HepG2 (cell line): ENCODE results near the gene BAIAP2L2. TPM values are rescaled to one million over a fixed set of nuclear protein-coding genes. Genes with fewer than 3 reads are reported as not detected.

Source experiments
- ATAC-seq: fragments of 200-7000 bp; cut with Tn5 transposase; 3 replicates; pipeline ENCODE4 v1.9.1; 2020; ENCODE audit warnings: mild to moderate bottlenecking, moderate library complexity
- BruUV-seq: library from RNA; stranded (reverse); fragments of 400-500 nt; replicated peaks from 2 replicates; lab custom pipeline; 2021; lab: Mats Ljungman, UMichigan
- CTCF ChIA-PET: fragments of 300-600 bp; formaldehyde crosslinking; extraction: SDS; loops from one replicate; lab custom pipeline; 2021; ENCODE audit warnings: low total read pairs, inconsistent platforms, low intra/inter-chr PET ratio; lab: Yijun Ruan, JAX
- POLR2A ChIA-PET: fragments of 350-600 bp; sonication (Branson Sonifier 250); formaldehyde crosslinking; loops from one replicate; lab custom pipeline; 2020; ENCODE audit warnings: antibody characterized with exemption, inconsistent platforms; lab: Yijun Ruan, JAX
- DNase-seq: peaks from one replicate; pipeline ENCODE4 v3.0.0-alpha.2; 2015; ENCODE audit warnings: low spot score
- FAIRE-seq: peaks from 3 replicates; lab custom pipeline; 2011; peaks lifted over from hg19 to GRCh38; lab: Jason Lieb, UNC
- H2AFZ ChIP-seq: one replicate; pipeline ENCODE4 v1.6.1; 2011; ENCODE audit warnings: low read length, inconsistent platforms
- H3K27ac ChIP-seq: fragments of 300-600 bp; 3 replicates; pipeline ENCODE4 v1.8.0; 2011; ENCODE audit warnings: mixed run types, mild to moderate bottlenecking, mixed read lengths, low read length, inconsistent platforms; ENCODE audit not compliant: insufficient read depth; ENCODE audit errors: extremely low read length
- H3K27me3 ChIP-seq, 2 experiments: fragments of 200-600 bp in 1 of 2; 2 replicates in 1 of 2; 3 replicates in 1 of 2; pipeline versions ENCODE4 v1.6.0 to v1.8.0; 2011; ENCODE audit warnings: low read length in 2 of 2, mild to moderate bottlenecking in 2 of 2, moderate library complexity in 2 of 2, inconsistent platforms in 1 of 2; ENCODE audit not compliant: insufficient read depth in 2 of 2, control insufficient read depth in 1 of 2
- H3K36me3 ChIP-seq, 2 experiments: fragments of 200-600 bp in 1 of 2; replicated peaks in 1 of 2; 2 replicates in 1 of 2; 3 replicates in 1 of 2; pipeline versions ENCODE4 v1.5.1 to v1.8.0; 2011; ENCODE audit warnings: low read length in 2 of 2, inconsistent platforms in 1 of 2; ENCODE audit not compliant: insufficient read depth in 2 of 2, control insufficient read depth in 1 of 2
- H3K4me1 ChIP-seq: 2 replicates; pipeline ENCODE4 v1.5.1; 2012; ENCODE audit warnings: low read length, inconsistent platforms; ENCODE audit not compliant: insufficient read depth
- H3K4me2 ChIP-seq: 2 replicates; pipeline ENCODE4 v1.6.0; 2011; ENCODE audit warnings: low read depth, low read length, inconsistent platforms
- H3K4me3 ChIP-seq, 3 experiments: fragments of 200-600 bp in 1 of 3; sonication (generic), shearing (Covaris generic) in 1 of 3; replicated peaks in 1 of 3; 2 replicates each; pipeline ENCODE4 v1.5.1; 2011 to 2016; ENCODE audit warnings: low read length in 3 of 3, inconsistent platforms in 2 of 3, low read depth in 2 of 3, mild to moderate bottlenecking in 2 of 3, control low read depth in 1 of 3, mixed read lengths in 1 of 3; ENCODE audit not compliant: insufficient read depth in 1 of 3
- H3K79me2 ChIP-seq: one replicate; pipeline ENCODE4 v1.6.1; 2011; ENCODE audit warnings: low read length, inconsistent platforms; ENCODE audit not compliant: insufficient read depth
- H3K9ac ChIP-seq: 2 replicates; pipeline ENCODE4 v1.6.0; 2011; ENCODE audit warnings: mild to moderate bottlenecking, low read depth, low read length, inconsistent platforms; ENCODE audit not compliant: insufficient read depth
- H3K9me3 ChIP-seq: 2 replicates; pipeline ENCODE4 v1.5.1; 2012; ENCODE audit warnings: mild to moderate bottlenecking, low read length
- H4K20me1 ChIP-seq: 2 replicates; pipeline ENCODE4 v1.6.0; 2011; ENCODE audit warnings: inconsistent platforms, mild to moderate bottlenecking, low read length, moderate library complexity; ENCODE audit not compliant: insufficient read depth
- HNF1A ChIP-seq, 2 experiments: sonication (generic) in 1 of 2; formaldehyde crosslinking in 1 of 2; IDR thresholded peaks; 2 replicates each; pipeline versions ENCODE4 v1.4.0 to v1.6.1; 2016 to 2020; ENCODE audit warnings: borderline replicate concordance in 1 of 2, low read depth in 1 of 2, mild to moderate bottlenecking in 1 of 2, missing genetic modification reagents in 1 of 2
- SIX1 ChIP-seq: sonication (generic); formaldehyde crosslinking; IDR thresholded peaks from 2 replicates; pipeline ENCODE4 v1.4.0; 2020; ENCODE audit warnings: missing genetic modification reagents, borderline replicate concordance
- YEATS2 ChIP-seq: sonication (generic); formaldehyde crosslinking; IDR thresholded peaks from 2 replicates; pipeline ENCODE4 v1.4.0; 2020; ENCODE audit warnings: missing genetic modification reagents, borderline replicate concordance
- ZNF367 ChIP-seq: sonication (generic); formaldehyde crosslinking; IDR thresholded peaks from 2 replicates; pipeline ENCODE4 v1.4.0; 2020; ENCODE audit warnings: missing genetic modification reagents, borderline replicate concordance
- ZNF484 ChIP-seq: sonication (generic); formaldehyde crosslinking; IDR thresholded peaks from 2 replicates; pipeline ENCODE4 v1.5.1; 2020; ENCODE audit warnings: mild to moderate bottlenecking, low read depth, missing genetic modification reagents, borderline replicate concordance
- ZNF597 ChIP-seq: sonication (generic); formaldehyde crosslinking; IDR thresholded peaks from 2 replicates; pipeline ENCODE4 v1.5.0; 2020; ENCODE audit warnings: missing genetic modification reagents
- ZSCAN22 ChIP-seq: sonication (generic); formaldehyde crosslinking; IDR thresholded peaks from 2 replicates; pipeline ENCODE4 v1.4.0; 2020; ENCODE audit warnings: mild to moderate bottlenecking, missing genetic modification reagents
- whole genome bisulfite sequencing: methylation state at CpG from one replicate; pipeline ENCODE4 v1.1.6; 2017; ENCODE audit warnings: low lambda C conversion rate; 5-methylcytosine and 5-hydroxymethylcytosine counted together
- in situ Hi-C: cut with HindIII; loops from 2 replicates; pipeline ENCODE4 v1.10.0; 2017; ENCODE audit warnings: low pct_unique_long_range_greater_than_20kb; ENCODE audit not compliant: extremely low pct_ligation_motif_present
- intact Hi-C: fragments of 100-400 bp; cut with micrococcal nuclease; formaldehyde crosslinking; loops from one replicate; pipeline ENCODE4 v1.10.0; 2022; ENCODE audit not compliant: unreplicated experiment
- polyA plus RNA-seq, 8 experiments: library from polyadenylated mRNA; depleted of rRNA in 3 of 8; stranded (reverse) in 7 of 8; unstranded in 1 of 8; fragments of >200 nt; fragmentation: Illumina TruSeq in 4 of 8; extraction: Trizol in 4 of 8; gene quantifications; 2 replicates each; pipeline versions ENCODE4 v1.2.1 to v1.2.3, GENCODE V29; 2011 to 2016; ENCODE audit warnings: low read depth in 4 of 8, missing spikeins in 1 of 8, mixed read lengths in 1 of 8; ENCODE audit not compliant: insufficient read depth in 1 of 8
- total RNA-seq, 5 experiments: library from RNA; depleted of rRNA; stranded (reverse); fragments of >200 nt; fragmentation: Illumina TruSeq; extraction: Trizol; gene quantifications; 2 replicates each; pipeline ENCODE4 v1.2.3, GENCODE V29; 2016; ENCODE audit warnings: low read depth in 1 of 5

The BAIAP2L2 gene
- total and polyA plus RNA-seq, 2 of the 13 experiments (the other 11 are each of a cell fraction or from before 2014, with no cell fraction given), result 4.4 to 7.5 TPM

GRCh38 chr22:38070250-38070921 is 40.1 kb downstream of the BAIAP2L2 start:
- 95% methylated on average over 11 of the region's 11 CpGs for WGBS
- no TSS peak for BruUV-seq
- TF ChIP-seq ZNF597 (no peak), ZNF367 (CRISPR knock-in tag) (no peak), SIX1 (CRISPR knock-in tag) (no peak), ZNF484 (CRISPR knock-in tag) (no peak), HNF1A (IDR thresholded peaks at IDR 0.05; ENCODE audit: low read depth) (no peak), HNF1A (CRISPR knock-in tag; IDR thresholded peaks at IDR 0.05; ENCODE audit: borderline replicate concordance) (no peak), ZSCAN22 (CRISPR knock-in tag) (no peak), YEATS2 (CRISPR knock-in tag) (no peak)
- H3K4me3 ChIP-seq, result no peak overlapping the region
- no peaks in the 10 kb centered on the region for H3K9me3 ChIP-seq
- in situ Hi-C loops, result no loop called here
- no peak overlapping the region for H3K4me2 ChIP-seq
- ChIA-PET CTCF (no interaction called here), POLR2A (no interaction called here)
- H3K9ac ChIP-seq, result no peak overlapping the region
- H3K4me1 ChIP-seq, result 0 out of 2 replicates have a peak, but pooled peaks cover 5% of the 10 kb centered on the region
- H3K27me3 ChIP-seq, result no peaks in the 10 kb centered on the region
- H3K79me2 ChIP-seq, result no peaks in the 10 kb centered on the region
- intact Hi-C loops, result no loop called here
- peaks cover 20 to 34% of the 10 kb centered on the region in 2 experiments for H3K36me3 ChIP-seq
- H3K27ac ChIP-seq, result no peak overlapping the region
- FAIRE-seq (no peak), DNase-seq (no peak), ATAC-seq (no peak)
- H2AFZ ChIP-seq, result no peak overlapping the region
- H4K20me1 ChIP-seq, result no peaks in the 10 kb centered on the region
